ENCODE data around the gene DOK4. TPM values are rescaled to one million over a fixed set of nuclear protein-coding genes. Genes with fewer than 3 reads are reported as not detected.

Gene DOK4
- total RNA-seq, 1 donor from 2014 or later = 25.5 TPM

DNA sequence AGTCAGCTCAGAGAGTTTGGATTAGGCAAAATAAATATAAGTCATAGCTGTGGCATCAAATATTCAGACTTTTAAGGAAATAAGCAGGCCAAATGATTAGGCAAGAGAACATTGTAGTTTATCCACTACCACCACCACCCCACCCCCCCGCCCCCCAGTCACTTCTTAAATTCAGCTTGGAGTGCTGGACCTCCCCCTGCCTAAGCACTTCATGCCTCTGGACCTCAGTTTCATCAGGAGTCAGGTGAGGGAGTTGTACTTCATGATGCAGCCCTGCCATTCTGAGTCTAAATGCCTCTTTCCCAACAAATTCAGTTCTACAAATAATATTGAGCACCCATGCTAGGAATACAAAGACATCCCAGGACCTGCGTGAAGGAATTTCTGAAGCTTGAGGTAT lies 21.8 kb downstream of the DOK4 start:
- no peak overlapping the region for H3K27ac ChIP-seq (ENCODE audit: low read depth, low read length)
- peaks cover 3% of the 10 kb centered on the region for H3K4me1 ChIP-seq (ENCODE audit: insufficient read depth, low read length)
- H4K20me1 ChIP-seq (ENCODE audit: insufficient read depth, low read length) = peaks cover 50% of the 10 kb centered on the region
- H3K79me2 ChIP-seq (ENCODE audit: insufficient read depth, low read length) = peaks cover 37% of the 10 kb centered on the region
- Mint-ChIP-seq H3K27me3 (ENCODE audit: low read depth, unreplicated experiment) (no peaks in the 10 kb centered on the region), H3K9me3 (ENCODE audit: unreplicated experiment) (no peaks in the 10 kb centered on the region), H3K36me3 (ENCODE audit: low read depth, unreplicated experiment) (peaks cover 23% of the 10 kb centered on the region), H3K27ac (ENCODE audit: unreplicated experiment) (no peak overlapping the region), H3K4me3 (ENCODE audit: unreplicated experiment) (peak overlapping the region; percentile 1), H3K4me1 (ENCODE audit: low read depth, unreplicated experiment) (peaks cover 9% of the 10 kb centered on the region)
- TF ChIP-seq, protein P1, sequence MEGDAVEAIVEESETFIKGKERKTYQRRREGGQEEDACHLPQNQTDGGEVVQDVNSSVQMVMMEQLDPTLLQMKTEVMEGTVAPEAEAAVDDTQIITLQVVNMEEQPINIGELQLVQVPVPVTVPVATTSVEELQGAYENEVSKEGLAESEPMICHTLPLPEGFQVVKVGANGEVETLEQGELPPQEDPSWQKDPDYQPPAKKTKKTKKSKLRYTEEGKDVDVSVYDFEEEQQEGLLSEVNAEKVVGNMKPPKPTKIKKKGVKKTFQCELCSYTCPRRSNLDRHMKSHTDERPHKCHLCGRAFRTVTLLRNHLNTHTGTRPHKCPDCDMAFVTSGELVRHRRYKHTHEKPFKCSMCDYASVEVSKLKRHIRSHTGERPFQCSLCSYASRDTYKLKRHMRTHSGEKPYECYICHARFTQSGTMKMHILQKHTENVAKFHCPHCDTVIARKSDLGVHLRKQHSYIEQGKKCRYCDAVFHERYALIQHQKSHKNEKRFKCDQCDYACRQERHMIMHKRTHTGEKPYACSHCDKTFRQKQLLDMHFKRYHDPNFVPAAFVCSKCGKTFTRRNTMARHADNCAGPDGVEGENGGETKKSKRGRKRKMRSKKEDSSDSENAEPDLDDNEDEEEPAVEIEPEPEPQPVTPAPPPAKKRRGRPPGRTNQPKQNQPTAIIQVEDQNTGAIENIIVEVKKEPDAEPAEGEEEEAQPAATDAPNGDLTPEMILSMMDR (IDR thresholded peaks at IDR 0.05; ENCODE audit: insufficient read depth, low read depth, low read length) = no peak
- TF ChIP-seq EZH2 (IDR thresholded peaks at IDR 0.05; ENCODE audit: insufficient read depth, low read length) = no peak
- no peak overlapping the region for H2AFZ ChIP-seq (ENCODE audit: low read depth, low read length)
- no peaks in the 10 kb centered on the region for H3K27me3 ChIP-seq (ENCODE audit: insufficient read depth, low read length)
- peaks cover 26% of the 10 kb centered on the region for H3K36me3 ChIP-seq (ENCODE audit: insufficient read depth, low read length)
- H3K9ac ChIP-seq (ENCODE audit: low read length) = peak overlapping the region; percentile 22
- no peaks in the 10 kb centered on the region for H3K9me3 ChIP-seq (ENCODE audit: insufficient read depth, low read depth, low read length)
- no peak overlapping the region for H3K4me3 ChIP-seq (ENCODE audit: insufficient read depth, low read depth, low read length)
- FAIRE-seq = no peak
- DNase-seq (ENCODE audit: low read depth) = no peak
- no peak overlapping the region for H3K4me2 ChIP-seq (ENCODE audit: low read length)

DNA sequence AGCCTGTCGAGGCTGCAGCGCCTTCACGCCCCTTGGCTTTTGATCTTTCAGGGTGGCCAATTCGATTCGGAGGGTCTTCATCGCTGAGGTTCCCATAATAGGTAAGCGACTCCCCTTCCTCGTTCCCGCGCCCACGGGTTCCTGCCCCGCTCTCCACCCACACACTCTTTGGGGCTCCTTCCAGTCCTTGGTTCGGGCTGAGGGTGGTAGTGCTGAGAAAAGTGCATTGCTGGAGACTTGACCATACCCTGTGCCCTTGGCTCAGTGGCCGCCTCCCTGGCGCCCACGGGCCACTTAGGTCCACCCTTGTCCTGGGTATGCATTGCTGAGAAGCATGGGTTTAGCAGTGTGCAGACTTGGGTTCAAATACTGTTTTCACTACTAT lies 23.3 kb downstream of the DOK4 start:
- Histone ChIP-seq H3K4me1 (ENCODE audit: insufficient read depth, low read length) (peaks cover 3% of the 10 kb centered on the region), H3K27me3 (ENCODE audit: insufficient read depth, low read length) (no peaks in the 10 kb centered on the region), H4K20me1 (ENCODE audit: insufficient read depth, low read length) (peaks cover 34% of the 10 kb centered on the region), H3K9ac (ENCODE audit: low read length) (peak overlapping the region; percentile 91), H2AFZ (ENCODE audit: low read depth, low read length) (no peak overlapping the region), H3K36me3 (ENCODE audit: insufficient read depth, low read length) (peaks cover 26% of the 10 kb centered on the region), H3K27ac (ENCODE audit: low read depth, low read length) (peak overlapping the region; percentile 56), H3K4me3 (ENCODE audit: insufficient read depth, low read depth, low read length) (peak overlapping the region; percentile 93), H3K79me2 (ENCODE audit: insufficient read depth, low read length) (peaks cover 37% of the 10 kb centered on the region), H3K9me3 (ENCODE audit: insufficient read depth, low read depth, low read length) (no peaks in the 10 kb centered on the region), H3K4me2 (ENCODE audit: low read length) (peak overlapping the region; percentile 92)
- TF ChIP-seq, protein P1 (IDR thresholded peaks at IDR 0.05; ENCODE audit: insufficient read depth, low read depth, low read length) = no peak
- TF ChIP-seq EZH2 (IDR thresholded peaks at IDR 0.05; ENCODE audit: insufficient read depth, low read length) = no peak
- H3K4me3 Mint-ChIP-seq (ENCODE audit: unreplicated experiment) = peak overlapping the region; percentile 99
- H3K36me3 Mint-ChIP-seq (ENCODE audit: low read depth, unreplicated experiment) = peaks cover 18% of the 10 kb centered on the region
- FAIRE-seq = no peak
- H3K27me3 Mint-ChIP-seq (ENCODE audit: low read depth, unreplicated experiment) = no peaks in the 10 kb centered on the region
- no peak for DNase-seq (ENCODE audit: low read depth)
- peak overlapping the region; percentile 58 for H3K27ac Mint-ChIP-seq (ENCODE audit: unreplicated experiment)
- H3K9me3 Mint-ChIP-seq (ENCODE audit: unreplicated experiment) = no peaks in the 10 kb centered on the region
- peaks cover 9% of the 10 kb centered on the region for H3K4me1 Mint-ChIP-seq (ENCODE audit: low read depth, unreplicated experiment)

- peak within 1 kb of the TSS; percentile 99 for H3K4me3 Mint-ChIP-seq (ENCODE audit: unreplicated experiment)
- H3K27me3 Mint-ChIP-seq (ENCODE audit: low read depth, unreplicated experiment) = no peaks in the 10 kb centered on the region
- FAIRE-seq (no peak), DNase-seq (ENCODE audit: low read depth) (peak; percentile 67)
- H3K4me1 Mint-ChIP-seq (ENCODE audit: low read depth, unreplicated experiment) = peaks cover 12% of the 10 kb centered on the region
- H3K9me3 Mint-ChIP-seq (ENCODE audit: unreplicated experiment) = no peaks in the 10 kb centered on the region
- H3K36me3 Mint-ChIP-seq (ENCODE audit: low read depth, unreplicated experiment) = peaks cover 18% of the 10 kb centered on the region
- Histone ChIP-seq H3K4me2 (ENCODE audit: low read length) (peak within 1 kb of the TSS; percentile 92), H3K9ac (ENCODE audit: low read length) (peak within 1 kb of the TSS; percentile 91), H3K36me3 (ENCODE audit: insufficient read depth, low read length) (peaks cover 25% of the 10 kb centered on the region), H3K27ac (ENCODE audit: low read depth, low read length) (peak within 1 kb of the TSS; percentile 56), H4K20me1 (ENCODE audit: insufficient read depth, low read length) (peaks cover 34% of the 10 kb centered on the region), H3K4me1 (ENCODE audit: insufficient read depth, low read length) (peaks cover 3% of the 10 kb centered on the region), H3K79me2 (ENCODE audit: insufficient read depth, low read length) (peaks cover 37% of the 10 kb centered on the region), H3K9me3 (ENCODE audit: insufficient read depth, low read depth, low read length) (no peaks in the 10 kb centered on the region), H3K4me3 (ENCODE audit: insufficient read depth, low read depth, low read length) (peak within 1 kb of the TSS; percentile 93), H2AFZ (ENCODE audit: low read depth, low read length) (peak within 1 kb of the TSS; percentile 83), H3K27me3 (ENCODE audit: insufficient read depth, low read length) (no peaks in the 10 kb centered on the region)
- H3K27ac Mint-ChIP-seq (ENCODE audit: unreplicated experiment) = peak within 1 kb of the TSS; percentile 72
- TF ChIP-seq, protein P1 (IDR thresholded peaks at IDR 0.05; ENCODE audit: insufficient read depth, low read depth, low read length) = peak; percentile 92
- no peak for TF ChIP-seq EZH2 (IDR thresholded peaks at IDR 0.05; ENCODE audit: insufficient read depth, low read length)
These were observed 23.9 kb downstream of the DOK4 start, which contains the start of gene POLR2C for GRCh38 chr16:57462209-57462977. POLR2C (plus strand) TSS chr16:57462679; CDS start chr16:57462725, 46 bp downstream.
